Measurements from ENCODE around the gene CTNNA3. TPM values are rescaled to one million over a fixed set of nuclear protein-coding genes. Genes with fewer than 3 reads are reported as not detected.

The CTNNA3 gene
- total RNA-seq, 2 donors from 2014 or later, result 0.37 to 1.1 TPM

DNA sequence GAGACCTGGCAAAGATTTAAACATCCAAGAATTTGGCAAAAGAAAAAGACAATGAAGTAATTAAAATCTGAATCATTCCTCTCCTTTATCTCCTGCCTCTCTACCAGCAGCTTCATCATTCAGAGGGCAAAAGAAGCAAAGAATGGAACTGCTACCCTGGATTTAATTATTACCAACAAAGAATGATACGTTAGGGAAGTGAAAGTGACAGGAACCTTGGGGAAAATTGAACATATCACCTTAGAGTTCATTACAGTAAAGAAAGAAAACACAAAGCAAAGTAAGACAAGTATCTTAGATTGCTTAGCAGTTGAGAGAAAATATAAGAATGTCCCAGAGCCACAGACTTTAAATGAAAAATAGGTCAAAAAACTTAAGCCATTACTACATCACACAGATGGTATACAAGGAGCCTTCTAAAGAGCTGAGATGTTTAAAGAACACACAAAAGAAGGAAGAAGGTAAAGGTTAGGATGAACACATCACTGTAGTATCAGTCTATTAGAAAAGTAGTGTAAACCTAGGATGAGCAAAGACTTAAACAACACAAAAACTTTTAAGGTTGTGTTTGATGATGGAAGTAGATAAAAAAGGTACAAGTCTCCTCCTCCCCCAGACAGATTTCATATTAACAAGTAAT lies 17.5 kb downstream of the CTNNA3 start:
- TF ChIP-seq, protein P1, sequence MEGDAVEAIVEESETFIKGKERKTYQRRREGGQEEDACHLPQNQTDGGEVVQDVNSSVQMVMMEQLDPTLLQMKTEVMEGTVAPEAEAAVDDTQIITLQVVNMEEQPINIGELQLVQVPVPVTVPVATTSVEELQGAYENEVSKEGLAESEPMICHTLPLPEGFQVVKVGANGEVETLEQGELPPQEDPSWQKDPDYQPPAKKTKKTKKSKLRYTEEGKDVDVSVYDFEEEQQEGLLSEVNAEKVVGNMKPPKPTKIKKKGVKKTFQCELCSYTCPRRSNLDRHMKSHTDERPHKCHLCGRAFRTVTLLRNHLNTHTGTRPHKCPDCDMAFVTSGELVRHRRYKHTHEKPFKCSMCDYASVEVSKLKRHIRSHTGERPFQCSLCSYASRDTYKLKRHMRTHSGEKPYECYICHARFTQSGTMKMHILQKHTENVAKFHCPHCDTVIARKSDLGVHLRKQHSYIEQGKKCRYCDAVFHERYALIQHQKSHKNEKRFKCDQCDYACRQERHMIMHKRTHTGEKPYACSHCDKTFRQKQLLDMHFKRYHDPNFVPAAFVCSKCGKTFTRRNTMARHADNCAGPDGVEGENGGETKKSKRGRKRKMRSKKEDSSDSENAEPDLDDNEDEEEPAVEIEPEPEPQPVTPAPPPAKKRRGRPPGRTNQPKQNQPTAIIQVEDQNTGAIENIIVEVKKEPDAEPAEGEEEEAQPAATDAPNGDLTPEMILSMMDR (IDR thresholded peaks at IDR 0.05), result no peak
- Histone ChIP-seq H3K9ac (ENCODE audit: low read depth in 2 of 2, low read length in 2 of 2) (no peak overlapping the region), H3K36me3 (no peaks in the 10 kb centered on the region), H3K27me3 (no peaks in the 10 kb centered on the region), H3K4me1 (no peaks in the 10 kb centered on the region), H3K4me3 (no peak overlapping the region), H3K9me3 (no peaks in the 10 kb centered on the region), H3K27ac (no peak overlapping the region)
- intact Hi-C loops (cut with DNase I), result no loop called here
- DNase-seq, result no peak

GRCh38 chr10:67676208-67676825 lies 19.7 kb downstream of the CTNNA3 start:
- no peak overlapping the region for H3K9ac ChIP-seq (ENCODE audit: low read depth in 2 of 2, low read length in 2 of 2)
- TF ChIP-seq, protein P1 (IDR thresholded peaks at IDR 0.05), result no peak
- no peak overlapping the region for H3K4me3 ChIP-seq
- intact Hi-C loops (cut with DNase I), result no loop called here
- no peaks in the 10 kb centered on the region for H3K27me3 ChIP-seq
- no peaks in the 10 kb centered on the region for H3K9me3 ChIP-seq
- H3K4me1 ChIP-seq, result no peaks in the 10 kb centered on the region
- no peaks in the 10 kb centered on the region for H3K36me3 ChIP-seq
- no peak for DNase-seq
- no peak overlapping the region for H3K27ac ChIP-seq

- intact Hi-C loops (cut with DNase I), result no loop called here
- no peak overlapping the region for H3K27ac ChIP-seq
- TF ChIP-seq, protein P1 (IDR thresholded peaks at IDR 0.05), result no peak
- no peaks in the 10 kb centered on the region for H3K4me1 ChIP-seq
- no peak overlapping the region for H3K4me3 ChIP-seq
- DNase-seq, result no peak
- H3K9me3 ChIP-seq, result no peaks in the 10 kb centered on the region
- H3K27me3 ChIP-seq, result no peaks in the 10 kb centered on the region
- no peaks in the 10 kb centered on the region for H3K36me3 ChIP-seq
- no peak overlapping the region for H3K9ac ChIP-seq (ENCODE audit: low read depth in 2 of 2, low read length in 2 of 2)
These were observed 25.6 kb downstream of the CTNNA3 start for GRCh38 chr10:67670401-67670800.

DNA sequence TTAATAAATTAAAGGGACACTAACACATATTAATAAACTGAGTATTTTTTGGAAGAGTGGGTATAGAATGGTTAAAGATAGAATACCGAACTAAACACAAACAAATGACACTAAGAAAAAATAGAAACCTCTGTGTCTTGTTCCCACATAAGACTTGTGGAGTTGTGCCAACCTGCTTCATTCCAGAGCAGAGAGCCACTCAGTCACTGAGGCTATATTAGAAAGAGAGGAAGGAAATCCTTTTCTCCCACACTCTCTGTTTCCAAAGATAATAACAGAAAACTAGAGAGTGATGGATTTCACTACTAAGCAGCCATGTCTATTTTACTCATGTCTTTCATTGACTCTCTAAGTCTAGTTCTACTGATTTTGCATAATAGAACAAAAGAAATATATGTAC lies 26.0 kb downstream of the CTNNA3 start:
- H3K27me3 ChIP-seq, result no peaks in the 10 kb centered on the region
- H3K4me3 ChIP-seq, result no peak overlapping the region
- intact Hi-C loops (cut with DNase I), result no loop called here
- H3K27ac ChIP-seq, result no peak overlapping the region
- no peaks in the 10 kb centered on the region for H3K4me1 ChIP-seq
- TF ChIP-seq, protein P1 (IDR thresholded peaks at IDR 0.05), result no peak
- H3K36me3 ChIP-seq, result no peaks in the 10 kb centered on the region
- DNase-seq, result no peak
- H3K9me3 ChIP-seq, result no peaks in the 10 kb centered on the region
- no peak overlapping the region for H3K9ac ChIP-seq (ENCODE audit: low read depth in 2 of 2, low read length in 2 of 2)

DNA sequence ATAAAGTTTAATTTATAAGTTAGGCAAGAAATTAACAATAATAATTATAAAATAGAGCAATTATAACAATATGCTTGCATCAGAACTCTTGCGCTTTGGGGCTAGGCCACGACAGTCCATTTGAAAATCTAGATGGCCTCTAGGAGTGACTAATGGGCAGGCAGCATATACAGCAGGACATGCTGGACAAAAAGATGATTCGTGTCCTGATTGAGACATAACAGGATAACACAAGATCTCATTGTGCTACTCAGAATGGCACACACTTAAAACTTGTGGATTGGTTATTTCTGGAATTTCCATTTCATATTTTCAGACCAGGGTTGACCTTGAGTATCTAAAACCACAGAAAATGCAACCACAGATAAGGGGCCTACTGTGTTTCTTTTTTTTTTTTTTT lies 27.5 kb downstream of the CTNNA3 start:
- no peak for DNase-seq
- Histone ChIP-seq H3K27me3 (no peaks in the 10 kb centered on the region), H3K27ac (no peak overlapping the region), H3K9ac (ENCODE audit: low read depth in 2 of 2, low read length in 2 of 2) (no peak overlapping the region), H3K36me3 (no peaks in the 10 kb centered on the region), H3K4me1 (no peaks in the 10 kb centered on the region), H3K4me3 (no peak overlapping the region), H3K9me3 (no peaks in the 10 kb centered on the region)
- intact Hi-C loops (cut with DNase I), result no loop called here
- TF ChIP-seq, protein P1 (IDR thresholded peaks at IDR 0.05), result no peak

All from colonic mucosa (tissue), 4 donors.